Measurements from ENCODE around the gene MPI. TPM values are rescaled to one million over a fixed set of nuclear protein-coding genes. Genes with fewer than 3 reads are reported as not detected.

Gene MPI
- polyA plus RNA-seq, 1 of the 3 experiments (the other 2 are of a cell fraction) = 58.2 TPM

- TF ChIP-seq POLR2AphosphoS5 (IDR thresholded peaks at IDR 0.05; ENCODE audit: low read depth, low read length) (peak; percentile 38; the same call in 1 of the 2 replicates), PBX3 (IDR thresholded peaks at IDR 0.05) (peak; percentile 96)
These were observed 47.0 kb upstream of the MPI start, which contains the start of gene ULK3 (continued) for GRCh38 chr15:74842581-74843444.

- Histone ChIP-seq H3K27ac (ENCODE audit: low read depth in 2 of 2, low read length in 1 of 2) (peak overlapping the region; percentile 72 to 85), H3K9ac (peak overlapping the region; percentile 72), H3K27me3 (ENCODE audit: insufficient read depth) (no peaks in the 10 kb centered on the region), H3K4me1 (ENCODE audit: control insufficient read depth in 1 of 2, insufficient read depth in 2 of 2, low read depth in 1 of 2, low read length in 1 of 2) (peaks cover 0 to 23% of the 10 kb centered on the region in 2 experiments; a peak in 2 of 4 replicates), H4K20me1 (ENCODE audit: insufficient read depth) (no peaks in the 10 kb centered on the region), H3F3A (replicated peaks; ENCODE audit: insufficient read depth) (no peaks in the 10 kb centered on the region), H3K36me3 (replicated peaks in 1 of 2; ENCODE audit: control insufficient read depth in 1 of 2, insufficient read depth in 2 of 2, low read length in 1 of 2) (peaks cover 0 to 47% of the 10 kb centered on the region in 2 experiments), H3K9me3 (no peaks in the 10 kb centered on the region), H3K4me2 (peak overlapping the region; percentile 96), H3K9me2 (no peaks in the 10 kb centered on the region), H3K79me2 (ENCODE audit: insufficient read depth) (no peaks in the 10 kb centered on the region), H3K4me3 (ENCODE audit: low read depth in 2 of 2, low read length in 1 of 2) (peak overlapping the region; percentile 98), H2AFZ (ENCODE audit: low read depth) (peak overlapping the region; percentile 65; the same call in 1 of the 2 replicates)
- ChIA-PET CTCF (interaction anchor here (0.6 to 10.8 kb wide), 24 partner anchors 10 to 152 kb away, joined by 3 to 95 read pairs (median 5); partner anchors contain the start of genes CSK, RPP25 and SCAMP5), POLR2A (interaction anchor here (0.7 kb wide), 2 partner anchors 26 to 180 kb away, joined by 3 read pairs; partner anchors contain the start of gene PPCDC)
- DNase-seq = no peak
- WGBS (ENCODE audit: low lambda C conversion rate) = 54% methylated on average over 10 of the region's 18 CpGs
- TF ChIP-seq CTCF (IDR thresholded peaks at IDR 0.05) = peak; percentile 4; the same call in 1 of the 2 replicates
- no peak for TF ChIP-seq MXI1 (IDR thresholded peaks at IDR 0.05; ENCODE audit: low read depth, low read length)
These were observed 46.4 kb upstream of the MPI start for GRCh38 chr15:74843445-74843828.

GRCh38 chr15:74843891-74844299 lies 45.9 kb upstream of the MPI start:
- Histone ChIP-seq H2AFZ (ENCODE audit: low read depth) (no peak overlapping the region), H3K4me2 (peak overlapping the region; percentile 96; the same call in 1 of the 2 replicates), H3F3A (replicated peaks; ENCODE audit: insufficient read depth) (no peaks in the 10 kb centered on the region), H4K20me1 (ENCODE audit: insufficient read depth) (no peaks in the 10 kb centered on the region), H3K4me3 (ENCODE audit: low read depth in 2 of 2, low read length in 1 of 2) (no peak overlapping the region; a peak in 1 of 4 replicates), H3K4me1 (ENCODE audit: control insufficient read depth in 1 of 2, insufficient read depth in 2 of 2, low read depth in 1 of 2, low read length in 1 of 2) (peaks cover 0 to 23% of the 10 kb centered on the region in 2 experiments; a peak in 2 of 4 replicates), H3K9me3 (no peaks in the 10 kb centered on the region), H3K79me2 (ENCODE audit: insufficient read depth) (no peaks in the 10 kb centered on the region), H3K27ac (ENCODE audit: low read depth in 2 of 2, low read length in 1 of 2) (peak overlapping the region; percentile 72 to 85; a peak in 3 of 4 replicates), H3K36me3 (replicated peaks in 1 of 2; ENCODE audit: control insufficient read depth in 1 of 2, insufficient read depth in 2 of 2, low read length in 1 of 2) (peaks cover 0 to 46% of the 10 kb centered on the region in 2 experiments), H3K9me2 (no peaks in the 10 kb centered on the region), H3K27me3 (ENCODE audit: insufficient read depth) (no peaks in the 10 kb centered on the region), H3K9ac (peak overlapping the region; percentile 72)
- WGBS (ENCODE audit: low lambda C conversion rate) = 94% methylated on average over 5 of the region's 12 CpGs
- POLR2A ChIA-PET = interaction anchor here (0.7 to 1.2 kb wide), 3 partner anchors 26 to 180 kb away, joined by 3 to 4 read pairs (median 3); partner anchors contain the start of gene PPCDC
- CTCF ChIA-PET = interaction anchor here (0.6 to 10.8 kb wide), 23 partner anchors 9 to 151 kb away, joined by 3 to 95 read pairs (median 5); partner anchors contain the start of genes CSK, RPP25 and SCAMP5
- DNase-seq = peak; percentile 42
- no peak for TF ChIP-seq IRF3 (IDR thresholded peaks at IDR 0.05; ENCODE audit: low read depth, low read length)
- TF ChIP-seq SIN3A (IDR thresholded peaks at IDR 0.05; ENCODE audit: borderline replicate concordance, low read depth, low read length) = no peak
- no peak for TF ChIP-seq MAX (IDR thresholded peaks at IDR 0.05; ENCODE audit: low read depth)
- no peak for TF ChIP-seq NFIC (IDR thresholded peaks at IDR 0.05; ENCODE audit: borderline replicate concordance)
- TF ChIP-seq EZH2phosphoT487 (IDR thresholded peaks at IDR 0.05; ENCODE audit: borderline replicate concordance, low read depth) = no peak
- TF ChIP-seq RAD21 (IDR thresholded peaks at IDR 0.05; ENCODE audit: low read length) = no peak
- no peak for TF ChIP-seq ELF1 (IDR thresholded peaks at IDR 0.05)
- TF ChIP-seq CHD2 (IDR thresholded peaks at IDR 0.05; ENCODE audit: low read length, partially characterized antibody) = no peak
- TF ChIP-seq GATA2 (CRISPR knock-in tag; IDR thresholded peaks at IDR 0.05) = no peak
- TF ChIP-seq TEAD4 (IDR thresholded peaks at IDR 0.05; ENCODE audit: borderline replicate concordance, insufficient read depth) = no peak
- no peak for TF ChIP-seq RFX5 (IDR thresholded peaks at IDR 0.05; ENCODE audit: low read length)
- TF ChIP-seq ZBTB33 (IDR thresholded peaks at IDR 0.05; ENCODE audit: borderline replicate concordance, low read depth) = no peak
- no peak for TF ChIP-seq FOSL2 (IDR thresholded peaks at IDR 0.05; ENCODE audit: borderline replicate concordance, low read depth)

Measured in SK-N-SH (cell line).